Inflammatory macrophage (primary cell): ENCODE results near the gene VASN.
A peak's percentile ranks its signal among the peaks of the same experiment; 100 is the strongest.

ENCODE experiments used
- DNase-seq, 2 donors: peaks; one replicate each; pipeline ENCODE4 v3.0.0-alpha.2; 2020 to 2022

Gene VASN

DNA sequence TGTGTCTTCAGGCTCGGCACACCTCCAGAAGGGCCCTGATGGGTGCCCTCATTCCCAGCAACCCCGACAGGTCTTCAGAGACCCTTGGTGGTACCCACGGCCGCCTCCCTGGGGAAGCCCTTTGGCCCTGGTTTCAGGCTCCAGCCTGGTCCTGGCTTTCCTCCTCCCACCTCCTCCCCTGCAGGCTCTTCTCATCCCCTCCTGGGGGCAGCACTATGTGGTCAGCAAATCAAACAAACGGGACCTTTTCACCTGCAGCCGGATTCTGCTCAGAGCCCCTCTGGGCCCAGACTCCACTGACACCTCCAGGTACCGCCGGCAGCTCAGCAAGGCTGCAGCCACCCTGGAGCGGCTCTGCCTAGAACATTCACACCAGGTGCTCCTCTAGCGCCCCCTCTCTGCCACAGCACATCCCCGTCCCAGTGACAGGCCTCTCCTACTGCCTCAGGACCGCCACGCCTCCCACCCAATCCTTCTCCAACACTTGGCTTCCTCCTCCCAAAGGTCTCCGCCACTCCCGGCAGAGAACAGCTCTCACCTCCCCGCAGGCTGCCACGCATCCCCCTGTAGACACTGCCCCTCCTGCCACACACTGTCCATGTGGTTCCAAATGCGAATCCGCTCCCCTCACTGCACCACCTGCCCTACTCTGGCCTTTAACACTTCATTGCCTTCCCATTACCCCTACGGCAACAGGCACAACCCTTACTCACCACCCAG, 32.8 kb downstream of the VASN start:
- DNase-seq = peak; percentile 22 to 27

DNA sequence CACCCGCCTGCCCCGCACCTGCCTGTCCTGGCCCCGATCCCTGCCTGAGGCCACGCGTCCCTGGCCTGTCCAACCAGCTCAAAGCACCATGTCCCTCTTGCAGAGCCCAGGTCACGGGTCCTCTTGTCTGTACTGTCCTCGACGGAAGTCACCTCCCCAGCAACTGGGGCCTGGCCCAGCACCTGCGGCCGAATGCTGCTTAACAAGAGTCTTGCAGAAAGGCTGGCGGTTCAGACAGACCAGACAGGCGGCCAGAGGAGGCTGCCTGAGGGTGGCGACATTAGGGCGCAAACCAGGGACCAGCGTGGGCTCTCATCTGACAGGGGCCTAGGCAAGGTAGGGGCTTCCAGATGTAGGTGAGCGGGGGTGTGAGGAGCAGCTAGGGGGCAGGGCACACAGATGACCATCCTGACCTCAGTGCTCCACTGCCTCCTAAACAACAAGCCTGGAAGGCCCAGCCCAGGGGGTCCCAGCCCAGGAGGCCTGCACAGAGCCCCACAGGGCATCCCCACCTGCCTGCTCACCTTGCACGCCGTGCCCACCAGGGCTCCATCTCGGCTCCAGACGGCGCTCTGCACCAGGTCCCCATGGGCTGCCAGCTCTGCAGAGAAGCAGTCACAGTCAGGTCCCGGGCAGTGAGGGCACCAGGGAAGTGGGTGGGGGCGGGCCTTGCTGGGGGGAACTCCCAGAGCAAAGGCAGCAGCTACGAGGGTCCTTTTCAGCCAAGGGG, 33.5 kb downstream of the VASN start:
- no peak for DNase-seq

DNA sequence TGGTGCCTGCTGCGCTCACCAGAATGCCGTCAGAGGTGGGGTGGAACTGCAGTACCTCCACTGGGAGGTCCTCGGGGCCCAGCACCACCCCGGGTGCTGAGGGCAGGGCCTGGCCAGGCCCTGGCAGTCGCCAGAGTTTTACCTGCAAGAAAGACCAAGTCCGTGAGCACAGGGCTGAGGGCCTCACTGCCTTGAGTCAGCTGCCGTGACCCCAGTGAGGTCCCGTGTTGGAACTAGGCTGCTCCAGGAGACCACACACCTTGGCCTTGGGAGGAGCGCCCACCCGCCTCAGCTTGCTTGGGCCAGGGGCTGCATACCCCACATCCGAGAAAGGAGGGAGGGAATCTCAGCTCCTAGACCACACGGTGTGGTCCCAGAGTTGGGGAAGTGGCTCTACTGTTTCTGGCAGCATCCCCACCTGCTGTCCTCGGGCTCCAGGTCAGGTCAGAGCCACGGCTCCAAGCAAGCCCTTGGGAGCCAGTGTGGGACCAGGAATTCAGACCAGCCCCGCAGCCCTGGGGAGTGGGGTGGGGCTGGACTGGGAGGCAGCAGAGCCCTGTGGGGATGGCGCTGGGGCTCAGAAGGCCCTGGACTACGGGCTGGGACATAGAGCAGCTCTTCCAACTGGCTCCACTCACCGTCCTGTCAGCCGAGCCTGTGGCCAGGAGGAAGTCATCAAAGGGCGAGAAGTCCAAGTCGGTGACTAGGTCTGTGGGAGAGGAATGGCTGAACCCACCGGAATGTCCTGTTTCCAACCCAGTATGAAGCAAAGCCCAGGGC, 36.1 kb downstream of the VASN start:
- DNase-seq = no peak

DNA sequence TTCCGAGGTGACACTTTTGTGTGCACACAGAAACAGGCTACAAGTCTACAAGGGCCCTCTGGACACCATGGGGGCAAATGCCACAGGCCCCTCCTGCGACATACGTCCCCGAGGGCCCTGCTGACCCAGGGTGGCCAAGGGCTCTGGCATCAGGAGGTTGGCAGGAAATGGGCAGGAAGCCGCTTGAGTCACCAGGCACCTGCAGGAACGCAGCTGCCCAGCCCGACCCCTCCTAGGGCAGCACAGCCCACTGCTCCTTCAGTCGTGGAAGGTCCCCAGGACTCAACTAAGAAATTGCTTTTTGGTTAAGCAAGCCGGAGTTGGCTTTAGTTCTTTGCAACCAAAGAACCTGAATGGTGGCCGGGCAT, 36.7 kb downstream of the VASN start:
- DNase-seq = no peak

DNA sequence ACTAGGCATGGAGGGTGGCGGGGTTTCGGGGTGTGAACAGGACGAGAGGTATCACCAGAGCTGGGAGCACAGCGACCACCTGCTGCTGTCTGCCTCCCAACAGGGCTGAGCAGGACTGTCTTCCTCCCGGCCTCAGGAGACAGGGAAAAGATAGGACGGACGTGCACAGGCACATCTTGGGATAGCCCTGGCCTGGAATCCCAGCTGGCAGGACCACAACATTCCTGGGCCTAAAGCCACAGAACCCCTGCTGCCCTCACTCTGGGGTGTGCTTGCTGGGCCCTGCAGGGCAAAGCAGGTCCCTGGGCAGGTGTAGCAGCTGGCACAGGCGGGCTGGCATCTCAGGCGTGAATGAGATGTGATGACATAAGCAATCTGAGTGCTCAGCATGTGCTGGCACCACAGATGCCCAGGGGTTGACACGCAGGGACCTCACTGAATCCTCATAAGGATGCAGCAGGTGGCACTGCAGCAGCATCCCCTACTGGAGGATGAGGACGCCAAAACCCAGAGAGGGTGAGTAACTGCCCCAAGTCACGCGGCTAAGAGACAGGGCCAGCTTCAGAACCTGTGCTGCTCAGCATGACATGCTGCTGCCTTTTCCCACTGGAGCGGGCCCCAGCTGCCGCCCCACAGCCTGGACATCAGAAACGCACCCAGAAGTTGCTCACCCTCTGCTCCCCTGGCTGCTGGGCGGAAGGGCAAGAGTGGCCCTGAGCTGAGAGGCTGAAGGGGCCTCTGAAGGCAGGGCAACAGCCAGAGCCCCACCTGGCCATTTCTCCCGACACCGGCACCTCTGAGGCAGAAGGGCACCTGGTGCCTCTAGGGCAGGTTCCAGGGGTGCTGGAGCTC, 37.7 kb downstream of the VASN start:
- no peak for DNase-seq

DNA sequence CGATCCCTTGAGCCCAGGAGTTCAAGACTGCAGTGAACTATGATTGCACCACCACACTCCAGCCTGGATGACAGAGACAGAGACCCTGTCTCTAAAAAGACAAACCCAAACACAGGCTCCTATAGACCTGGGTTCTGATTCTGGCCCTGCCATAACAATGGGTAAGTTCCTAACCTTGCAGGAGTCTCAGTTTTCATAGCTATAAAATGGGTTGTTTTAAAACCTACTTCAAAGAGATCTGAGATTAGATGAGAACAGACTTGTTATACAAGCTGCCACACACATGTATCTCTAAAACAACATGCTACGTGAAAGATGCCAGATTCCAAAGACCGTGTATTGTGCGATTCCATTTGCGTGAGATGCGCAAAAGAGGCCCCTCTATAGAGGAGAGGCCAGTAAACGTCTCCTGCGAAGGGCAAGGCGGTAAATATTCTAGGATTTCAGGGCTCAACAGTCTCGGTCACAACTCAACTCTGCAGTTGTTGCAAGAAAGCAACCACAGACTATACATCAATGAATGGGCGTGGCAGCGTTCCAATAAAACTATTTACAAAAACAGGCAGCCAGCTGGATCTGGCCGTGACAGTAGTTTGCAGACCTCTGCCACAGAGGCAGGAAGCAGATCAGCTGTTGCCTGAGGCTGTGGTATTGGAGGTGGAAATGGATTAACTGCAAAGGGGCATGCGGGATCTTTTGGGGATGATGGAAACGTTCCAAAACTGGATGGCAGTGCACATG, 38.9 kb downstream of the VASN start:
- DNase-seq = no peak

DNA sequence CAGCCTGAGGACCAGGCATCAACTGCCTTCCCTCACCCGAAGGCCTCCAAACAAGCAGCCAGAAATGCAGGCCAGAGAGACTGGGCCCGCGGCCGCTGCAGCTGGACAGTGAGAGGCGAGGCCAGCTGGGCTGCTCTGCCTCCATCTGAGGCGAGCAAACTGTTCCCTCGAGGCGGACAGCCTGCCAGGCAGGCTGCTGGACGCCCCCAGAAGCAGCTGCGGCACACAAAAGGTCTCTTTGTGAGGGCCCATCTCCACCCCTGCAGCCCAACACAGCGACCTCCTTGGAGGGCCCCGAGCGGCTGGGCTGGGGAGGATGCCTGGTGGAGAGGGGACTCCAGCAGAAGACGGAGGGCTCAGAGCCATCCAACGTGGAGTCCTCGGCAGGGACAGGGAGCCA, 40.0 kb downstream of the VASN start:
- DNase-seq = no peak

DNA sequence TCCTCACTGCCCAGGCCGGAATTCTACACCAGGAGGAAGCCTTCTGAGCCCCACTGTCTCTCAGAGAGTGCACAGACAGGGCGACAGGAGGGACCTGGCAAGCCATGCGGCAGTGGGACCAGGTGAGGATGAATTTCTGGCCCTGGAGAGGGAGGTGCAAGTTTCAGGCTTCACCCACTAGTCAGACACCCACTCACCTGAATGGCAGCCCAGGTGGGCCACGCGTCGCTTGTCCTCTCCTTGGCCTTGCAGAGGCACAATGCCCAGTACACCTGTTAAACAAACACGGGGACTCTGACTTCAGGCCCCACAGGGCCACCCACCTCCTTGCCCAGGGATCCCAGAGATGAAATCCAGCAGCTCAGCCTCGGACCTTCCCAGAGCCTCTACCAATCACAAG, 40.5 kb downstream of the VASN start:
- no peak for DNase-seq

DNA sequence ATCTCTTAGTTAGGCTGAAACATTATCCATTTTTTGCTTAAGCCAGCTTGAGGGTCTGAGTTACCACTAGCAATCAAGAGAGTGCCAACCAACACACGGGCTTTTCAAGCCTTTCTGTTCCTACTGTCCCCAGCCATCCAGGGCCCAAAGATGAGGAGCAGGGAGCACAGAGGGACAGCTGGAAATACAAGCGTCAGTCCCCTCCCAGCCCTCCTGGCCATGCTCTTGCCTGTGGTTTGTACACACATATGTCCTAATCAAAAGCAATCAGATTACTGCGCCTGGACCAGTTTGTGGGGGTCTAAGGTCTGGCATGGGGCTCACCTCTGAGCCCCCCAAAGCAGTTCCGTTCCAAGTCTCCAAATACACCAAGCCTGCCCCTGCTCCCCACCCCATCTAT, 41.2 kb downstream of the VASN start:
- no peak for DNase-seq

DNA sequence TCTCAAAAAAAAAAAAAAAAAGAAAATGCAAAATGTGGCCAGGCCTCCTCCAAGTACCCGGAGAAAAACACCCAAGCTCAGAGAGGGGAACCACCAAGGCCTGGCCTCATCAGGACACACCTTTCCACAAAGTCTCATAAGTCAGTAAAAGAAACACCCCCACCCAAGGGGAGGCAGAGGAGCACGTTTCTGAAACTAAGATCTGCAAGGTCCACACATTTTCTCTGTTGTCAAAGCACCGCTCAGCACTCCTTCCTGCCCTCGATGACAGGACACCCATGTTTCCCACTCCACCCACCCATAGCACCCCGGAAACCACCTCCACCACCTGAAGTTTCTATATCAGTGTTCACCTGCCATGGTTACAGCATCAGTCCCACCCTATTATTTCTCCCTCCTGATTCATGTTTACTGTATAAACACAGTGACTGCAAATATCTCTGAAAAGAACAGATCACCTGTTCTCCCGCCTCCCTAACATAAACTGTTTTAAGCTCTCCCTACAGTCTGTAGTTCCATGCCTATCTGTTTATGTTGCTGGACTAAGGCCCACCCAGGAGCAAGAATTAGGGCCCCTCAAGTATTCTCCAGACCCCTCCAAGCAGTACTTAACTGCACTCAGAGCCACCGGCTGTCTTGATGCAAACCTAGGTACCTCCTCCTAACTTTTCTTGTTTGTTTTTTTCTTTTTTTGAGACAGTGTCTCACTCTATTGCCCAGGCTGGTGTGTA, 42.7 kb downstream of the VASN start:
- no peak for DNase-seq

DNA sequence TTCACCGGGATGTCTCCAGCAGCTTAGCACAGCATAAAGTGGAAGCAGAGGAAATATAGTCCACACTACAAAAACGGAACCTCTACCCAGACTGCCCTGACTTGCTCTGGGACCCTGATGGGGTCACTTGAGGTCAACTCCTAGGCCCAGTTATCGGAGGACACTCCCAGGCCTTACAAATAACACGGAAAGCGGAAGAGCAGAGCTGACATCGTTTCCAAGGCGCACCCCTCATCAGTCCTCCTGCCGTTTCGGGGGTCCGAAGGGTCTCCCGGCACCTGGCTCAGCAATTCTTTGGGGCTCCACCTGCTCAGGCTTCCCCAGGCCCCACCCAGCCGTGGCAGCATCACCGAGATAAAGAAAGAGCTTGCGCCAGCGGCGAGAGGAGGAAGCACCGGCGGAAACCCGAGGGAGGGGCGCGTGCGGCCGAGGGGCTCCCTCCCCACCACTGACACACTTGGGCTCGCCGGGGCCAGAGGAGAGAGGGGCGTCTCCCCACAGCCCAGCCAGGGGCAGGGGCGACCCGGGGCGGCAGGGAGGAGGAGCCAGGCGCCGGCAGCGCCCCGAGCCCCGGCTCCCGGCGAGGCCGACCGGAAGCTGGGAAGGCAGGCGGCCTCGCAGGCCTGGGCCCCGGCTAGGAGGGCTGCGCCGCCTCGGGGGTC, 44.0 kb downstream of the VASN start:
- peak; percentile 92 to 96 for DNase-seq

DNA sequence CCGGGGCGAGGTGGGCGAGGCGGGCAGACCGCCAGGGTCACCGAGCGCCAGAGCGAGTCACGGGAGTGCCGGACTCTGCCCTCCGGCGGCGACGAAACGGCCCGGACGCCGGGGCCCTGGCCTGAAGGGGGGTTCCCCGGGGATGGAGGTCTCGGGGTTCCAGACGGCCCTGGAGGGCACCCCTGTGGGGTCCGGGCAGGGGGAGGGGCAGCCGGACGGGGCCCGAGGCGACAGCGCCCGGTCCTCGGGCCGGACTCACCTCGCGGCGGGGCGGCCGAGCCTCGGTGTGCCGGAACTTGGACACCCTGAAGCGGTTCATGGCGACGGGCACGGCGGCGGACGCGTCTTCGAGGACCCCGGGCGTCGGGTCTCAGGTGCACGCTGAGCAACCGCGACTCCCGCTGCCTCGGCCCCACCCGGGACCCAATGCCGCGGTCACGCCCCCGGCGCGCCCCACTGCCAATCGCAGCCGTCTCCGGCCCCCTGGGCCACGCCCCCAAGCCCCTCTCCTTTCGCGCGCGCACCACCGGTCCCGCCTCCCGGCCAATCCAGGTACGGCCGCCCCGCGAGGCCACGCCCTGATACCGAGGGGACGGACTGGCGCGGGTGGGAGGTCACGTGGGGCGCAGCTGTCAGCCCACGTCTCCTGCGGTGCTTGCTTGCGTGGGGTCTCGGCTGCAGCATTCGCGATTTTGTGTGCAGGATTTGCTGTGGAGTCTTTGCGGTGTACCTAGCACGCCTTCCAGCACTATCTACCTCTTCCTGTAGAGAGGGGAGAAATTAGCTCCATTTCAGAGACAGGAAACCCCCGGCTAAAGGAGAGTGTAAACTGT, 44.8 kb downstream of the VASN start, which contains the start of gene CORO7:
Gene CORO7, minus strand, starts transcription at position 397 of the 833 bp plus-strand sequence. Its CDS starts 78 bp downstream, at position 319.
- DNase-seq = peak; percentile 96 to 97

DNA sequence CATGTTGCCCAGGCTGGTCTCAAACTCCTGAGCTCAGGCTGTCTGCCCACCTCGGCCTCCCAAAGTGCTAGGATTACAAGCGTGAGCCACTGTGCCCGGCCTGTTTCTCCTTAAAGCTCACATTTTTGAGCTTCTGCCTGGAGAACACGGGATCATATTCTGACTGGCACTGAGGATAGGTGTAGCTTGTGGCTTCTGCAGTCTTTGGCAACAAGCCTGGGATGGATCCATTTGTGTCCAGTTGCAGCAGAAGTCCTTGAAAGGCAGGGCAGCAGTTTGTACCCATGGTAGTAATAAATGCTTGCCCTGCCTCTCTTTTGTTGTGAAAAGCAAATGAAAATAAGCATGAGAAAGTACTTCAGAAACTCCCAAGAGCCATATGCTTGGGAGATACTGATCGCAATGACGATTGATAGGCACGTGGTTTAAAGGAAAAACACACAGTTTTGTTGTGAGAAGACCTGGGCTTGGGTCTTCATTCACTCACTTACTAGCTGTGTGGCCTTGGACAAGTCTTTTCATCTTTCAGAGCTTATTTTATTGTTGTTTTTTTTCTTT, 47.8 kb downstream of the VASN start:
- no peak for DNase-seq

DNA sequence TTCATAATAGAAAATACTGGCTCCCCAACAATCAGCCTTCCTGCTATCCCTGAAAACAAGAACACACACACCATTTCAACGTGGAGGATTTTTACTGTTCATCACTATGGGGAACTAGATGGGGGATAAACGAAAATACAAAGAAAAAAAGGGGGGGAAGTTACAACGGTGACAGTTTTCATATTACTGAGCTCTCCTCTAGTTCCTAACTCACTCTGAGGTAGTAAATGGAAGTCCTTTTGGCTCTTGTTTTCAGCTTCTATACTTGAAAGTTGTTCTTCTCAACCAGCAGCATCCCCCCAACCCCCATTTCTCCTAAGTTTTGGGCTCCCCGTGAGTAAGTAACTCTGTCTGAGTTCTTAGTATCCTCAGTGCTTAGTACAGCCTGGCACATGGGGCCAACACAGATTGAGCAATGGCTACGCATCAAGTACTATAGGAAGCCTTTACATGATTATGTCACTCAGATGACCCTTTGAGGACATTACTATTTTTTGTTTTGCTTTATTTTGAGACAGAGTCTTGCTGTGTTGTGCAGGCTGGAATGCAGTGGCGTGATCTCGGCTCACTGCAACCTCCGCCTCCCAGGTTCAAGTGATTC, 49.0 kb downstream of the VASN start:
- peak; percentile 30 to 70 for DNase-seq

DNA sequence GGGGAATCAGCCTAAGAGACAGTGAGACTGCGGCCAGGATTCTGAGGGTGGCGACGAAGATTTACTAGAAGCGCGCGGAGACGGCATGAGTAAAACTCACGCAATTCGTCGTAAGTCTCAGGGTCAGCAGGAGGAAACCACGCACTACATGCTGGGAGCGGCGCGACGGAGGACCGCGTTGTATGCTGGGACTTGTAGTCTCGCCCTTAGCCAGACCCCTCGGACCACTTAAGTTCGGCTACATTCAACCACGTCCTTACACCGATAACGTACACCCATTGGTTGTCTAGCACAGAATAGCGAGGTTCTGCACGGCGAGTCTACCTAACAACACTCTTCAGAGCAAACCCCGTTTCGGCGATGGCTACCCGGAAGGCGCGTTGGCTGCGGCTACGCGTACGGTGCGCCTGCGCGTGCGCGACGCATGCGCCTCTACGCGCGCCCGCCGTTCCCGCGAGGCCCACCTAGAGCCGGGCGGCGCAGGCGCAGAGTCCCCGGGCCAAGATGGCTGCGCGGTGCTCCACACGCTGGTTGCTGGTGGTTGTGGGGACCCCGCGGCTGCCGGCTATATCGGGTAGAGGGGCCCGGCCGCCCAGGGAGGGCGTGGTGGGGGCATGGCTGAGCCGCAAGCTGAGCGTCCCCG, 53.9 kb downstream of the VASN start, which contains the start of gene DNAJA3:
Gene DNAJA3, plus strand, starts transcription at position 491 of the 643 bp plus-strand sequence. Its CDS starts 14 bp downstream, at position 505.
- peak; percentile 93 to 97 for DNase-seq

DNA sequence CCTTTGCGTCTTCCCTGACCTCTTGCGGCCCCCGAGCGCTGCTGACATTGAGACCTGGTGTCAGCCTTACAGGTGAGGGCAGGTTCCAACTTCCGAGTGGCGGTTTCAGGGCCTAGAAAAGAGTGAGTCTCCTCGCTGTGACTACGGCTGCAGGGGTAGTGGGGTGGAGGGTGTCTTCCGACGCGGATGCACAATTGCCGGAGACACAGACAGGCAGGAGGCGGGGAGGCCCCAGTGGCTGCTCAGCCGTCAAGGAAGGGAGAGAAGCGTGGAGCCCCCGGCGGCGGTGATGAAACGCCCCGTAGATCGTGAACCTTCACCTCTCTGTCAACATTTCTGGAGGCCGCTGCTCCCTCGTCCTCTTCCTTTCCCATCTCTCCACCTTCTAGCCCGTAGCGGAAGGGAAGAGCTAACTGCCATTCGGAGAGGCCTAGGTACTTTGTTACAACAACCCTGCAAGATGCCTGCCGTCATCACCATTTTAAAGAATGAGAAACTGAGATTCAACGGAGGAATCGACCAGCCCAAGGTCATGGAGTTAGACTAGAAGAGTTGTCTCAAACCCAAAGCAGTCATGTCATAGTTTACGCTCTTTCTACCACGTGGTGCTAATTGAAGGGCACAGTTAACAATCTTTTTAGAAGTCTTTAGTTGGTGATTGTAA, 54.5 kb downstream of the VASN start:
- DNase-seq = peak; percentile 15 to 19

DNA sequence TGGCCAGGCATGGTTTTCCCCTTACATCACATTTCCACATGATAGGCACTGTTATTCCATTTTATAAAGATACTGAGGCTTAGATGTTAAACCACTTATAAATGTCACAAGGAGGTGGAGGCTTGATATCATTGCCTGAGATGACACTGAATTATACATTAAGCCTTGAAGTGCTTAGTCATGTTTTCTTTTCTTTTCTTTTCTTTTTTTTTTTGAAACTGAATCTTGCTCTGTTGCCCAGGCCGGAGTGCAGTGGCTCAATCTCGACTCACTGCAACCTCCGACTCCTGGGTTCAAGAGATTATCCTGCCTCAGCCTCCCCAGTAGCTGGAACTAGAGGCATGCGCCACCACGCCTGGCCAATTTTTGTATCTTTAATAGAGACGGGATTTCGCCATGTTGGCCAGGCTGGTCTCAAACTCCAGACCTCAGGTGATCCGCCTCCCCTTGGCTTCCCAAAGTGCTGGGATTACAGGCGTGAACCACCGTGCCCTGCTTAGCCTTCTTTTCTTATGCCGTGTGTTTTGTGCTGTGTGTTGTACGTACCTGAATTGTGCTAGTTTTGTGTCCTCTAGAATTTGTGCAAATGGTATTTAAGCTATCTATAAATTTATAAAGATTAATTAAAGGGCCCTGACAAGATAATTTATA, 55.2 kb downstream of the VASN start:
- DNase-seq = no peak
